Panc1 (cell line): ENCODE data around the gene TMEM14C. TPM values are rescaled to one million over a fixed set of nuclear protein-coding genes. Genes with fewer than 3 reads are reported as not detected.

Source experiments
- ATAC-seq: fragments of 200-7000 bp; cut with Tn5 transposase; 2 replicates; pipeline ENCODE4 v1.9.1; 2020; ENCODE audit warnings: mild to moderate bottlenecking, moderate library complexity
- BruUV-seq: library from RNA; stranded (reverse); fragments of 400-500 nt; replicated peaks from 2 replicates; lab custom pipeline; 2021; lab: Mats Ljungman, UMichigan
- CTCF ChIA-PET: fragments of 300-600 bp; sonication (Branson Sonifier 250); formaldehyde crosslinking; loops from one replicate; lab custom pipeline; 2022; ENCODE audit warnings: antibody characterized with exemption; lab: Charles Lee
- POLR2A ChIA-PET: fragments of 300-600 bp; sonication (Branson Sonifier 250); formaldehyde crosslinking; loops from one replicate; lab custom pipeline; 2022; ENCODE audit warnings: antibody characterized with exemption; lab: Charles Lee
- DNase-seq: peaks from one replicate; pipeline ENCODE4 v3.0.0-alpha.2; 2010; ENCODE audit warnings: low read depth, low spot score
- H3K27ac ChIP-seq: 2 replicates; pipeline ENCODE4 v1.5.1; 2011; ENCODE audit warnings: mild to moderate bottlenecking, low read length, inconsistent platforms
- H3K27me3 ChIP-seq: fragments of 200-500 bp; sonication (Bioruptor generic); 2 replicates; pipeline ENCODE4 v1.6.0; 2014; ENCODE audit warnings: low read length, inconsistent platforms; ENCODE audit not compliant: control insufficient read depth, insufficient read depth
- H3K36me3 ChIP-seq: fragments of 200-500 bp; sonication (Bioruptor generic); 2 replicates; pipeline ENCODE4 v1.5.1; 2014; ENCODE audit warnings: inconsistent platforms, mild to moderate bottlenecking, low read length, moderate library complexity; ENCODE audit not compliant: control insufficient read depth, insufficient read depth
- H3K4me1 ChIP-seq: 2 replicates; pipeline ENCODE4 v1.5.1; 2011; ENCODE audit warnings: inconsistent platforms, mild to moderate bottlenecking, low read length, moderate library complexity; ENCODE audit not compliant: control insufficient read depth, insufficient read depth
- H3K4me3 ChIP-seq, 2 experiments: 2 replicates each; pipeline ENCODE4 v1.5.1; 2011 to 2012; ENCODE audit warnings: low read depth in 2 of 2, low read length in 2 of 2, mild to moderate bottlenecking in 2 of 2, inconsistent platforms in 1 of 2, moderate library complexity in 1 of 2
- H3K9me3 ChIP-seq: fragments of 200-500 bp; sonication (Bioruptor generic); 2 replicates; pipeline ENCODE4 v1.5.1; 2014; ENCODE audit warnings: low read depth, mild to moderate bottlenecking, inconsistent platforms, low read length, moderate library complexity; ENCODE audit not compliant: control insufficient read depth, insufficient read depth
- POLR2AphosphoS5 ChIP-seq: IDR thresholded peaks from 2 replicates; pipeline ENCODE4 v1.6.1; 2012; ENCODE audit warnings: mild to moderate bottlenecking, low read depth, low read length, moderate library complexity
- SIN3A ChIP-seq: IDR thresholded peaks from 2 replicates; pipeline ENCODE4 v1.6.1; 2012; ENCODE audit warnings: low read depth, mild to moderate bottlenecking, low read length, moderate library complexity, borderline replicate concordance; ENCODE audit not compliant: insufficient read depth
- TCF7L2 ChIP-seq: IDR thresholded peaks from 2 replicates; pipeline ENCODE4 v1.6.1; 2011; ENCODE audit warnings: mild to moderate bottlenecking, low read depth, low read length, inconsistent platforms
- in situ Hi-C: cut with HindIII; loops from 2 replicates; pipeline ENCODE4 v1.10.0; 2016; ENCODE audit warnings: low sequenced_read_pairs, low pct_unique_long_range_greater_than_20kb
- intact Hi-C: fragments of 100-400 bp; cut with micrococcal nuclease; formaldehyde crosslinking; loops from one replicate; pipeline ENCODE4 v1.10.0; 2022; ENCODE audit not compliant: unreplicated experiment
- total RNA-seq: library from RNA; stranded (reverse); gene quantifications from one replicate; pipeline ENCODE4 v1.2.1, GENCODE V29; 2021; ENCODE audit not compliant: unreplicated experiment
- TF ChIP-seq, protein P1 (sequence below), 2 experiments: IDR thresholded peaks; 2 replicates each; pipeline ENCODE4 v1.6.1; 2011 to 2012; ENCODE audit warnings: low read depth in 2 of 2, control low read depth in 1 of 2, low read length in 1 of 2, mild to moderate bottlenecking in 1 of 2, moderate library complexity in 1 of 2; ENCODE audit not compliant: insufficient read depth in 1 of 2
- TF ChIP-seq, protein P2 (sequence below): fragments of 450-650 bp; IDR thresholded peaks from 2 replicates; pipeline ENCODE4 v1.5.1; 2017; ENCODE audit warnings: mild to moderate bottlenecking

Gene TMEM14C
- total RNA-seq, 1 experiment from 2014 or later: 159 TPM

DNA sequence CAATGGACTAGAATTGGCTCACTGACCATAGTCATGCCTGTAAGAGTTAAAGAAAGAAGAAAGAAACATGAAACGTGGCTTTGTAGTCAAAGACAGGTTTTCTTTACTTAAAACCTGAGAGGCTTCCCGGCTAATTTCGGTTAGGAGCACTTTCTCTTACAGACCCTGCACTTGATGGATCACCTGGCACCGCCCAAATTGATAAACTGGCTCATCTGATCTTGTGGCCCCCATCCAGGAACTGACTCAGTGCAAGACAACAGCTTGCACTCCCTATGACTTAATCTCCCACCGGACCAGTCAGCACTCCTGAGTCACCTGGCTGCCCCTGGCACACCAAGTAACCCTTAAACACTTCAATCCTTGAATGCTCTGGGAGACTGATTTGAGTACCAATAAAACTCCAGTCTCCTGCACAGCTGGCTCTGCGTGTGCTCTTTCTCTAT lies 37.0 kb downstream of the TMEM14C start:
- POLR2A ChIA-PET: interaction anchor here (0.9 kb wide), 1 partner anchor 11 kb away, joined by 9 read pairs; no protein-coding TSS in a partner anchor
- CTCF ChIA-PET: interaction anchor here (0.6 kb wide), 3 partner anchors 11 to 180 kb away, joined by 4 to 5 read pairs (median 4); no protein-coding TSS in a partner anchor
- TF ChIP-seq TCF7L2 (no peak), POLR2AphosphoS5 (no peak), SIN3A (no peak)
- TF ChIP-seq, protein P1, sequence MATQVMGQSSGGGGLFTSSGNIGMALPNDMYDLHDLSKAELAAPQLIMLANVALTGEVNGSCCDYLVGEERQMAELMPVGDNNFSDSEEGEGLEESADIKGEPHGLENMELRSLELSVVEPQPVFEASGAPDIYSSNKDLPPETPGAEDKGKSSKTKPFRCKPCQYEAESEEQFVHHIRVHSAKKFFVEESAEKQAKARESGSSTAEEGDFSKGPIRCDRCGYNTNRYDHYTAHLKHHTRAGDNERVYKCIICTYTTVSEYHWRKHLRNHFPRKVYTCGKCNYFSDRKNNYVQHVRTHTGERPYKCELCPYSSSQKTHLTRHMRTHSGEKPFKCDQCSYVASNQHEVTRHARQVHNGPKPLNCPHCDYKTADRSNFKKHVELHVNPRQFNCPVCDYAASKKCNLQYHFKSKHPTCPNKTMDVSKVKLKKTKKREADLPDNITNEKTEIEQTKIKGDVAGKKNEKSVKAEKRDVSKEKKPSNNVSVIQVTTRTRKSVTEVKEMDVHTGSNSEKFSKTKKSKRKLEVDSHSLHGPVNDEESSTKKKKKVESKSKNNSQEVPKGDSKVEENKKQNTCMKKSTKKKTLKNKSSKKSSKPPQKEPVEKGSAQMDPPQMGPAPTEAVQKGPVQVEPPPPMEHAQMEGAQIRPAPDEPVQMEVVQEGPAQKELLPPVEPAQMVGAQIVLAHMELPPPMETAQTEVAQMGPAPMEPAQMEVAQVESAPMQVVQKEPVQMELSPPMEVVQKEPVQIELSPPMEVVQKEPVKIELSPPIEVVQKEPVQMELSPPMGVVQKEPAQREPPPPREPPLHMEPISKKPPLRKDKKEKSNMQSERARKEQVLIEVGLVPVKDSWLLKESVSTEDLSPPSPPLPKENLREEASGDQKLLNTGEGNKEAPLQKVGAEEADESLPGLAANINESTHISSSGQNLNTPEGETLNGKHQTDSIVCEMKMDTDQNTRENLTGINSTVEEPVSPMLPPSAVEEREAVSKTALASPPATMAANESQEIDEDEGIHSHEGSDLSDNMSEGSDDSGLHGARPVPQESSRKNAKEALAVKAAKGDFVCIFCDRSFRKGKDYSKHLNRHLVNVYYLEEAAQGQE (IDR thresholded peaks at IDR 0.05; ENCODE audit: insufficient read depth in 1 of 2, low read depth in 2 of 2, low read length in 1 of 2): no peak
- TSS peak; percentile 1 for BruUV-seq
- Histone ChIP-seq H3K27ac (peak overlapping the region; percentile 82), H3K36me3 (0 out of 2 replicates have a peak, but pooled peaks cover 4% of the 10 kb centered on the region), H3K27me3 (no peaks in the 10 kb centered on the region), H3K4me3 (no peak overlapping the region), H3K4me1 (peaks cover 24% of the 10 kb centered on the region), H3K9me3 (no peaks in the 10 kb centered on the region)
- DNase-seq: peak; percentile 88
- intact Hi-C loops: loop anchor here (1.0 kb wide), 1 partner anchor 66 kb away; the partner anchor contains the start of genes C6orf52 and PAK1IP1
- ATAC-seq: peak; percentile 88
- in situ Hi-C loops: no loop called here

DNA sequence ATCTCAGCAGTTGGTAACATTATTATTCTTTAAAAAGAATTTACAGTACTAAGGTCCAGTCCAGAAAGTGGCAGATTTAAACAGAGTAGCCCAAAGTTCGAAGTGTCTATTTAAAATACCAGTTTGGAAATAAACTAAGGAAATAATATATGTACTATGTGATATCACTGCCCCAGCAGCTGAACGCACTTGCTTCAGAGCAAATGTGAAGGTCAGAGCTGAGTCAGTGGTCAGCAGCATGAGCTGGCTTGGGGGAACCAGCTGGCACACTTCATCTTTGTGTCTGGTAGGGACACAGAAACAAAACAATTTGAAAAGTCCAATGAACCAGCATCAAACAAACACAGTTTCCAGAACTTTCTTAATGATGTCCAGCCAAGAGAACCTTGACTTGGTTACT lies 40.1 kb downstream of the TMEM14C start:
- H3K36me3 ChIP-seq: no peaks in the 10 kb centered on the region
- H3K4me3 ChIP-seq: no peak overlapping the region
- ChIA-PET POLR2A (no interaction called here), CTCF (no interaction called here)
- peak overlapping the region; percentile 36; the same call in 1 of the 2 replicates for H3K27ac ChIP-seq
- H3K4me1 ChIP-seq: peaks cover 24% of the 10 kb centered on the region
- BruUV-seq: no TSS peak
- TF ChIP-seq SIN3A (no peak), TCF7L2 (no peak), POLR2AphosphoS5 (no peak)
- TF ChIP-seq, protein P2, sequence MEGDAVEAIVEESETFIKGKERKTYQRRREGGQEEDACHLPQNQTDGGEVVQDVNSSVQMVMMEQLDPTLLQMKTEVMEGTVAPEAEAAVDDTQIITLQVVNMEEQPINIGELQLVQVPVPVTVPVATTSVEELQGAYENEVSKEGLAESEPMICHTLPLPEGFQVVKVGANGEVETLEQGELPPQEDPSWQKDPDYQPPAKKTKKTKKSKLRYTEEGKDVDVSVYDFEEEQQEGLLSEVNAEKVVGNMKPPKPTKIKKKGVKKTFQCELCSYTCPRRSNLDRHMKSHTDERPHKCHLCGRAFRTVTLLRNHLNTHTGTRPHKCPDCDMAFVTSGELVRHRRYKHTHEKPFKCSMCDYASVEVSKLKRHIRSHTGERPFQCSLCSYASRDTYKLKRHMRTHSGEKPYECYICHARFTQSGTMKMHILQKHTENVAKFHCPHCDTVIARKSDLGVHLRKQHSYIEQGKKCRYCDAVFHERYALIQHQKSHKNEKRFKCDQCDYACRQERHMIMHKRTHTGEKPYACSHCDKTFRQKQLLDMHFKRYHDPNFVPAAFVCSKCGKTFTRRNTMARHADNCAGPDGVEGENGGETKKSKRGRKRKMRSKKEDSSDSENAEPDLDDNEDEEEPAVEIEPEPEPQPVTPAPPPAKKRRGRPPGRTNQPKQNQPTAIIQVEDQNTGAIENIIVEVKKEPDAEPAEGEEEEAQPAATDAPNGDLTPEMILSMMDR: no peak
- TF ChIP-seq, protein P1 (IDR thresholded peaks at IDR 0.05; ENCODE audit: insufficient read depth in 1 of 2, low read depth in 2 of 2, low read length in 1 of 2): no peak
- no peaks in the 10 kb centered on the region for H3K9me3 ChIP-seq
- DNase-seq: no peak
- ATAC-seq: no peak
- no peaks in the 10 kb centered on the region for H3K27me3 ChIP-seq
- in situ Hi-C loops: no loop called here
- intact Hi-C loops: no loop called here
